ENCODE measurements around the gene SPPL2B.
"Not testable (repeated sequence)": the region's sequence is repeated elsewhere in the genome, so short reads cannot be mapped to it uniquely, and the experiment has no call there.

Gene SPPL2B

DNA sequence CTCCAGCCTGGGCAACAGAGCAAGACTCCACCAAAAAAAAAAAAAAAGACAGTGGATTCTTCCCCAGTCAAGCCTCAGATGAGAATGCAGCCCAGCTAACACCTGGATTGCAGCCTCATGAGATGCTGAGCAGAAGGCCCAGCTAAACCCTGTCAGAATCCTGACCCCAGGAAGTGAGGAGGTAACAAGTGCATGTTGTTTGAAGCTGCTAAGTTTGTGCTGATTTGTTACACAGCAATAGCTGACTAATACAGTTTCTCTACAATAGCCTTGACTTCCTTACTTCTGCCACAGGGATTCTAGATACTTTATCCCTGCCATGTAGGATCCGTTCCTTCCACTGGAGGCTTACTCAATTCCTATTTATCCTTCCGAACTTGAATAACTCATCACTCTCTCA, 52.1 kb downstream of the SPPL2B start:
- no peak for DNase-seq (ENCODE audit: low read depth in 2 of 2)

DNA sequence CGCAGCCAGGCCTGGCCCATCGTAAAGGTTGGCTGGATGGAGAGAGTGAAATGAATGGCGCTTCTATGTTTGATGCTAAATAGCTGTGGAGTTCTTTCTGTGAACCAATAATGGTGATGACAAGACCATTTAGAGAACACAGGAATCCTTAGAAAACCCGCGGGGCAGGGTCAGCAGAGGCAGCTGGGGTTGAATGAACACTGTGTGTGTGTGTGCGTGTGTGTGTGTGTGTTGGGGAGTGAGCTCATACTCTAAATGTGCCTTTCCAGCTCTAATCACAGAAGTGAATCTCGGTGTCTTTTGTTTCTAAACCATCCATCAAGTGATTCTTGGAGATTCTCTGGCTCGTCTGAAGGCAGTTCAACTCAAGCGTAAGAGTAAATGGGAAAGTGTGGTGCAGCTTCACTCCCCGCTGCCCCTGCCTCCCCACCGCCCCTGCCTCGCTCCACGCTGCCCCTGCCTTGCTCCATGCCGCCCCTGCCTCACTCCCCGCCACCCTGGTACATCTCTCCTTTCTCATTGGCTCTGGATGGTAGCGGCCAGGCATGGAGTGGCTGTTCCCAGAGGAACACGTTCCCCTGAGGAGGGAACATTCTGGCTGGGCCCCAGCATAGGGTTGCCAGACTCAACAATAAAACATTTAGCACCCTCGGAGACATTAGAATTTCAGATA, 52.8 kb downstream of the SPPL2B start:
- DNase-seq (ENCODE audit: low read depth in 2 of 2), result no peak

DNA sequence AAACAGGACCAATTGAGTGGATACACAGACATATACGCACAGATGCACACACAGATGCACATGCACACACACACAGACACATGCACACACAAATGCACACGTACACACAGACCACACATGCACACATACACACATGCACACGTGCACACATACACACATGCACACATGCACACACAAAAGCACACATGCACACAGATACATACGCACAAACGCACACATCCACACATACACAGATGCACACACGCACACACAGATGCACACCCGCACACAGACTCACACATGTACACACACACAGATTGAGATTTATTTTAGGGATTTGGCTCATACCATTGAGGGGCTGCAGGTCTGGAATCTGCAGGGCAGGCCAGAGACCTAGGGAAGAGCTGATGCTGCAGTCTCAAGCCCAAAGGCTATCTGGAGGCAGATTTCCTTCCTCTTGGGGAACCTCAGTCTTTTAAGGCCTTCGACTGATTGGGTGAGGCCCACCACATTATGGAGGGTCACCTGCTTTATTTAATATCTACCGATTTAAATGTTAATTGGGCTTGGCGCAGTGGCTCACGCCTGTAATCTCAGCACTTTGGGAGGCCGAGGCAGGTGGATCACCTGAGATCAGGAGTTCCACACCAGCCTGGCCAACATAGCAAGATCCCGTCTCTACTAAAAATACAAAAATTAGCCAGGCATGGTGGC, 54.2 kb downstream of the SPPL2B start:
- no peak for DNase-seq (ENCODE audit: low read depth in 2 of 2)

- no peak for DNase-seq (ENCODE audit: low read depth in 2 of 2)
Observed at GRCh38 chr19:2385053-2385721, 56.7 kb downstream of the SPPL2B start.

- DNase-seq (ENCODE audit: low read depth in 2 of 2), result no peak
Observed at GRCh38 chr19:2387367-2388288, 59.1 kb downstream of the SPPL2B start.

- no peak for DNase-seq (ENCODE audit: low read depth in 2 of 2)
Observed at GRCh38 chr19:2389594-2389993, 61.1 kb downstream of the SPPL2B start.

DNA sequence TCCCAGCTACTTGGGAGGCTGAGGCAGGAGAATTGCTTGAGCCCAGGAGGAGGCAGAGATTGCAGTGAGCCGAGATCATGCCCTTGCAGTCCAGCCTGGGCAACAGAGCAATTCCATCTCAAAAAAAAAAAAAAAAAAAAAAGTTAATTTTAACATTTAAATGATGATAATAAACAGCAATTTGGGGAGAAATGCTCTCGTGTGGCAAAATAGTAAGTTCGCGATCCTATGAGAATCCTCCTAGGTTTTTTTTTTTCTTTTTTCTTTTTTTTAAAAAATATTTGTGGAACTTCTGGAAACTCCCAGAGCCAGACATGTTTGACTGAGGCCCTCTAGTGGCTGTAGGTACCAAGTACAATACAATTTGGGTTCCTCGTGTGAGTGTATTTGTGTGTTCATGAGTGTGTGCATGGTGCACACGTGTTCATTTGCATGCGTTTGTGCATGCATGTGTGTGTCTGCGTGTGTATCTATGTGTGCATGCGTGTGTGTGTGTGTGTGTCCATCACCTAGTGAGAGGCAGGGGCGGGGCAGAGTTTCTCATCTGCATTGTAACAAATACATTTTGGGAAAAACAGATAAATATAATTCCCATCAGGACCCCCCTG, 62.7 kb downstream of the SPPL2B start:
- peak in 1 of 2 donors; percentile 27 for DNase-seq (ENCODE audit: low read depth in 2 of 2)

- DNase-seq (ENCODE audit: low read depth in 2 of 2), result no peak
Observed at GRCh38 chr19:2392366-2392765, 63.9 kb downstream of the SPPL2B start.

GRCh38 chr19:2392899-2393298, 64.4 kb downstream of the SPPL2B start:
- not testable (repeated sequence) for DNase-seq (ENCODE audit: low read depth in 2 of 2)

DNA sequence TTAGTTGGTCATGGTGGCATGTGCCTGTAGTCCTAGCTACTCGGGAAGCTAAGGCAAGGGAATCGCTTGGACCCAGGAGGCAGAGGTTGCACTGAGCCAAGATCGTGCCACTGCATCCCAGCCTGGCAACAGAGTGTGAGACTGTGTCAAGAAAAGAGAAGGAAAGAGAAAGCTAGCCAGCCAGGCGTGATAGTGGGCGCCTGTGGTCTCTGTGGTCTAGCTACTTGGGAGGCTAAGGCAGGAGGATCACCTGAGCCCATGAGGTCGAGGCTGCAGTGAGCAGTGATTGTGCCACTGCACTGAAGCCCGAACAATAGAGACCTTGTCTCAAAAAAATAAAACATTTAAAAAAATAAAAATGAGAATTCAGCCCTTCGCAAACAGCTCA, 65.6 kb downstream of the SPPL2B start:
- no peak for DNase-seq (ENCODE audit: low read depth in 2 of 2)

- no peak for DNase-seq (ENCODE audit: low read depth in 2 of 2)
Observed at GRCh38 chr19:2394442-2395292, 66.2 kb downstream of the SPPL2B start.

- not testable (repeated sequence) for DNase-seq (ENCODE audit: low read depth in 2 of 2)
Observed at GRCh38 chr19:2395293-2395829, 66.9 kb downstream of the SPPL2B start.

GRCh38 chr19:2397173-2397572, 68.7 kb downstream of the SPPL2B start:
- DNase-seq (ENCODE audit: low read depth in 2 of 2), result not testable (repeated sequence)

GRCh38 chr19:2398735-2399305, 70.3 kb downstream of the SPPL2B start:
- no peak for DNase-seq (ENCODE audit: low read depth in 2 of 2)

GRCh38 chr19:2399582-2399981, 71.1 kb downstream of the SPPL2B start:
- no peak for DNase-seq (ENCODE audit: low read depth in 2 of 2)
